ENCODE data around the gene CD82. TPM values are rescaled to one million over a fixed set of nuclear protein-coding genes. Genes with fewer than 3 reads are reported as not detected.

The CD82 gene
- total RNA-seq, 1 donor from 2014 or later: 144 TPM

- ATAC-seq (no peak), DNase-seq (peak; percentile 41)
- Histone ChIP-seq H3K36me3 (no peaks in the 10 kb centered on the region), H3K27ac (no peak overlapping the region), H3K4me3 (no peak overlapping the region), H3K4me1 (peaks cover 31% of the 10 kb centered on the region), H3K27me3 (peaks cover 4% of the 10 kb centered on the region), H3K9me3 (no peaks in the 10 kb centered on the region)
- intact Hi-C loops (cut with DNase I): no loop called here
- no peak for TF ChIP-seq CTCF (IDR thresholded peaks at IDR 0.05)
Measured at GRCh38 chr11:44630511-44631210, 65.2 kb downstream of the CD82 start.

DNA sequence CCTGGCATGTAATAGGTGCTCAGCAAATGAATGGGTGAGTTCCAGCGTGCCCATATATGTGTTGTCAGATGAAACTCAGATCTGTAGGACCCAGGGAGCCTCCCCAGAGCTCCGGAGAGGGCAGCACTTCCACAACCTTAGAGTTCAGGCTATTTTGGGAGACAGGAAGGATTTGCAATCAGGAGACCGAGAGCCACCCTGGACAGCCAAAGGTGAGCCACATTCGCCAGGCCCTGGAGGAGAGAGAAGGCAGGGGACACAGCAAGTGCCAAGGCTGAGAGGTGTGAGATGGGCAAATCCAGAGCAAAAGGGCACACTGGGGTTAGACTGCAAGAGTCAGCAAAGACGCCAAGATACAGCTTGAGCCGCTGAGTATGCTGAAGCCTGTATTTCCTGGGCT lies 66.4 kb downstream of the CD82 start:
- Histone ChIP-seq H3K9me3 (no peaks in the 10 kb centered on the region), H3K4me3 (no peak overlapping the region), H3K4me1 (peaks cover 31% of the 10 kb centered on the region), H3K36me3 (no peaks in the 10 kb centered on the region), H3K27ac (no peak overlapping the region), H3K27me3 (peaks cover 4% of the 10 kb centered on the region)
- peak; percentile 36 for DNase-seq
- TF ChIP-seq CTCF (IDR thresholded peaks at IDR 0.05): no peak
- intact Hi-C loops (cut with DNase I): no loop called here
- no peak for ATAC-seq

- H3K36me3 ChIP-seq: no peaks in the 10 kb centered on the region
- H3K4me3 ChIP-seq: no peak overlapping the region
- intact Hi-C loops (cut with DNase I): no loop called here
- H3K4me1 ChIP-seq: peaks cover 29% of the 10 kb centered on the region
- H3K9me3 ChIP-seq: no peaks in the 10 kb centered on the region
- TF ChIP-seq CTCF (IDR thresholded peaks at IDR 0.05): peak; percentile 55
- DNase-seq (peak; percentile 65), ATAC-seq (peak; percentile 68)
- no peak overlapping the region for H3K27ac ChIP-seq
- peaks cover 4% of the 10 kb centered on the region for H3K27me3 ChIP-seq
Measured at GRCh38 chr11:44632466-44633123, 67.1 kb downstream of the CD82 start.

DNA sequence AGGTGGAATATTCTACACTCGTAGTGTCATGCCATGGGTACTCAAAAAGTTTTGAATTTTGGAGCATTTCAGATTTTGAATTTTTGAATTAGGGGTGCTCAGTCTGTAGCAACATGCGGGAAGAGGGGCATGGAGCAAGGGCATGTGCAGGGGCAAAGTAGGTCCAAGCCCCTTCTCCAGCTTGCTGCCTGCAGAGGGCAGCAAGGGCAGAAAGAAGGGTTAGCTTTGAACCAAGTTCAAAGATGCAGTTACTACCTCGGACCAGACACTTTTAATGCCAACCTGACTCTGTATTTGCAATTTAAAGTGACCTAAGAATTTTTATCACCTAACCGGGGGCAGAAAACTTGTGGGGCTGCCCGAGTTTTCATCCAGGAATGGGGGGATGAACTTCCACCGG lies 68.2 kb downstream of the CD82 start:
- TF ChIP-seq CTCF (IDR thresholded peaks at IDR 0.05): no peak
- intact Hi-C loops (cut with DNase I): no loop called here

GRCh38 chr11:44634401-44635281 lies 69.2 kb downstream of the CD82 start:
- DNase-seq (peak; percentile 74), ATAC-seq (peak; percentile 61)
- Histone ChIP-seq H3K4me3 (no peak overlapping the region), H3K27ac (no peak overlapping the region), H3K27me3 (peaks cover 4% of the 10 kb centered on the region), H3K36me3 (no peaks in the 10 kb centered on the region), H3K9me3 (no peaks in the 10 kb centered on the region), H3K4me1 (peaks cover 18% of the 10 kb centered on the region)
- TF ChIP-seq CTCF (IDR thresholded peaks at IDR 0.05): no peak
- intact Hi-C loops (cut with DNase I): no loop called here

More for the DNA sequence above, 68.2 kb downstream of the CD82 start:
- H3K4me1 ChIP-seq: peaks cover 19% of the 10 kb centered on the region
- peaks cover 4% of the 10 kb centered on the region for H3K27me3 ChIP-seq
- H3K36me3 ChIP-seq: no peaks in the 10 kb centered on the region
- no peak for DNase-seq
- no peak for ATAC-seq
- no peak overlapping the region for H3K4me3 ChIP-seq
- H3K27ac ChIP-seq: no peak overlapping the region
- H3K9me3 ChIP-seq: no peaks in the 10 kb centered on the region

Data from upper lobe of right lung (tissue), 1 donor.